DND-41 (cell line): Measurements from ENCODE around the gene SMARCD1.

Source experiments
- EZH2 ChIP-seq: IDR thresholded peaks from 3 replicates; pipeline ENCODE4 v1.6.1; 2012; ENCODE audit warnings: borderline replicate concordance, low read depth, mild to moderate bottlenecking, moderate library complexity, low read length, inconsistent platforms; ENCODE audit not compliant: severe bottlenecking
- TF ChIP-seq, protein P1 (sequence below): IDR thresholded peaks from 2 replicates; pipeline ENCODE4 v1.5.1; 2012; ENCODE audit warnings: borderline replicate concordance, low read length, moderate library complexity, mild to moderate bottlenecking; ENCODE audit not compliant: poor library complexity, severe bottlenecking; ENCODE audit errors: extremely low read depth

DNA sequence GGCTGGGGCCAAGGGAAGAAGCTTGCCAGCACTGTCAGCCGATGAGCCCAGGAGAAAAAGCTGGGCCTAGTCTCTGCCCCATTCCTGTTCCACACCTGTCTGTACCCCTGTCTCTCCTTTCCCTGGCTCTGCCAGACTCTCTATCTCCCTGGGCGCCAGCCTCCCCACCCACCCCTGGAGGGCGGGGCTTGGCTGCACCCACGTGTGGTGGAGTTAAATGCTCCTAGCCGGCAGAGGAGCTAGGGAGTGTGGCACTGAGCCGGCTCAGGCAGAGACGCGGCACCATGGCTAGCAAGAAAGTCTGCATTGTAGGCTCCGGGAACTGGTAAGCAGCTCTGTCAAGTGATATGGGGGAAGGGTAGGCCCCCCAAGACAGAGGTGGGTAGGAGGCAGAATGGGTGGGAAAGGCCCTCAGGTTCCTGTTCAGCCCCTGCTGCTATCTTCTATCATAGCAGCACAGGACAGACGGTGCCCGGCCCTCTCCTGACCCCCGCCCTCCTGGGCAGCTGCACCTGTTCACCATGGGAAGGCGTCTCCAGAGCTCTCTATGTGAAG lies 18.7 kb downstream of the SMARCD1 start, which contains the start of gene GPD1:
- no peak for TF ChIP-seq EZH2
- TF ChIP-seq, protein P1, sequence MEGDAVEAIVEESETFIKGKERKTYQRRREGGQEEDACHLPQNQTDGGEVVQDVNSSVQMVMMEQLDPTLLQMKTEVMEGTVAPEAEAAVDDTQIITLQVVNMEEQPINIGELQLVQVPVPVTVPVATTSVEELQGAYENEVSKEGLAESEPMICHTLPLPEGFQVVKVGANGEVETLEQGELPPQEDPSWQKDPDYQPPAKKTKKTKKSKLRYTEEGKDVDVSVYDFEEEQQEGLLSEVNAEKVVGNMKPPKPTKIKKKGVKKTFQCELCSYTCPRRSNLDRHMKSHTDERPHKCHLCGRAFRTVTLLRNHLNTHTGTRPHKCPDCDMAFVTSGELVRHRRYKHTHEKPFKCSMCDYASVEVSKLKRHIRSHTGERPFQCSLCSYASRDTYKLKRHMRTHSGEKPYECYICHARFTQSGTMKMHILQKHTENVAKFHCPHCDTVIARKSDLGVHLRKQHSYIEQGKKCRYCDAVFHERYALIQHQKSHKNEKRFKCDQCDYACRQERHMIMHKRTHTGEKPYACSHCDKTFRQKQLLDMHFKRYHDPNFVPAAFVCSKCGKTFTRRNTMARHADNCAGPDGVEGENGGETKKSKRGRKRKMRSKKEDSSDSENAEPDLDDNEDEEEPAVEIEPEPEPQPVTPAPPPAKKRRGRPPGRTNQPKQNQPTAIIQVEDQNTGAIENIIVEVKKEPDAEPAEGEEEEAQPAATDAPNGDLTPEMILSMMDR, result no peak
